ENCODE results near the gene LAMTOR1.
"Not testable (repeated sequence)": the region's sequence is repeated elsewhere in the genome, so short reads cannot be mapped to it uniquely, and the experiment has no call there.

DNA sequence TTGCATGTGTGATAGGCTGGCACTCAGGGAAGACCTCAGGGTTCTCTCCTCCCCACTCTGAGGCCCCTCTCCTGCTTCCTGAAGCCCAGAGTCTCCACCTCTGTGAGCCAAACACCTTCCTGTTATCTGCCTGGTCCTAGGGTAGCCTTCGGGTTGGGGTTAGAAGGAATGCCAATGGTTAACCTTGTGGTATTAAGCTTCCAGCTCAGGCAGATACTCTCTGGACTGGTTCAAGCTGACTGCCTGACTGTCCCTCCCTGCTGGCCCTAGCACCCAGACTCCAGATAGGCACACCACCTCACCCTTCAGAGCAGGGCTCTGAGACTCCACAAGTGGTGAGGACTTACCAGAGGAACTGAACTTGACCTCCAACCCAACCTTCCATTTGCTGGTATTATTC lies 39.4 kb upstream of the LAMTOR1 start:
- TF ChIP-seq, protein P1, sequence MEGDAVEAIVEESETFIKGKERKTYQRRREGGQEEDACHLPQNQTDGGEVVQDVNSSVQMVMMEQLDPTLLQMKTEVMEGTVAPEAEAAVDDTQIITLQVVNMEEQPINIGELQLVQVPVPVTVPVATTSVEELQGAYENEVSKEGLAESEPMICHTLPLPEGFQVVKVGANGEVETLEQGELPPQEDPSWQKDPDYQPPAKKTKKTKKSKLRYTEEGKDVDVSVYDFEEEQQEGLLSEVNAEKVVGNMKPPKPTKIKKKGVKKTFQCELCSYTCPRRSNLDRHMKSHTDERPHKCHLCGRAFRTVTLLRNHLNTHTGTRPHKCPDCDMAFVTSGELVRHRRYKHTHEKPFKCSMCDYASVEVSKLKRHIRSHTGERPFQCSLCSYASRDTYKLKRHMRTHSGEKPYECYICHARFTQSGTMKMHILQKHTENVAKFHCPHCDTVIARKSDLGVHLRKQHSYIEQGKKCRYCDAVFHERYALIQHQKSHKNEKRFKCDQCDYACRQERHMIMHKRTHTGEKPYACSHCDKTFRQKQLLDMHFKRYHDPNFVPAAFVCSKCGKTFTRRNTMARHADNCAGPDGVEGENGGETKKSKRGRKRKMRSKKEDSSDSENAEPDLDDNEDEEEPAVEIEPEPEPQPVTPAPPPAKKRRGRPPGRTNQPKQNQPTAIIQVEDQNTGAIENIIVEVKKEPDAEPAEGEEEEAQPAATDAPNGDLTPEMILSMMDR (IDR thresholded peaks at IDR 0.05; ENCODE audit: borderline replicate concordance, extremely low read depth, low read length, poor library complexity, severe bottlenecking): not testable (repeated sequence)
- TF ChIP-seq EZH2 (IDR thresholded peaks at IDR 0.05; ENCODE audit: borderline replicate concordance, low read depth, low read length, severe bottlenecking): not testable (repeated sequence)
